HCT116 (cell line): ENCODE results near the gene FHIT.

Experiments used
- CTCF ChIP-seq, 3 experiments: fragments of 200-600 bp in 1 of 3; sonication (generic) in 1 of 3; IDR thresholded peaks in 2 of 3; conservative IDR thresholded peaks in 1 of 3; 2 replicates each; pipeline ENCODE4 v1.5.1; 2012 to 2017; ENCODE audit warnings: low read depth in 2 of 3, low read length in 2 of 3, antibody characterized with exemption in 1 of 3, borderline replicate concordance in 1 of 3, control low read depth in 1 of 3, mild to moderate bottlenecking in 1 of 3, mixed read lengths in 1 of 3, mixed run types in 1 of 3, moderate library complexity in 1 of 3; ENCODE audit not compliant: insufficient read depth in 1 of 3
- EGR1 ChIP-seq: IDR thresholded peaks from 2 replicates; pipeline ENCODE4 v1.6.1; 2012; ENCODE audit warnings: low read depth
- EZH2 ChIP-seq: fragments of 200-600 bp; sonication (generic); IDR thresholded peaks from 2 replicates; pipeline ENCODE4 v1.6.1; 2017; ENCODE audit warnings: antibody characterized with exemption, mixed run types
- POLR2AphosphoS5 ChIP-seq: IDR thresholded peaks from 2 replicates; pipeline ENCODE4 v1.6.1; 2011; ENCODE audit warnings: mild to moderate bottlenecking, low read depth, low read length, moderate library complexity
- RAD21 ChIP-seq: IDR thresholded peaks from 2 replicates; pipeline ENCODE4 v1.6.1; 2012; ENCODE audit warnings: low read depth, mild to moderate bottlenecking
- SRF ChIP-seq: IDR thresholded peaks from 2 replicates; pipeline ENCODE4 v1.6.1; 2012; ENCODE audit warnings: low read depth
- TCF7L2 ChIP-seq: IDR thresholded peaks from 2 replicates; pipeline ENCODE4 v1.7.0; 2011; ENCODE audit warnings: borderline replicate concordance, inconsistent platforms; ENCODE audit not compliant: insufficient read depth, insufficient read length; ENCODE audit errors: extremely low read depth
- ZNF274 ChIP-seq: fragments of 200-500 bp; sonication (Bioruptor generic); IDR thresholded peaks from 2 replicates; pipeline ENCODE4 v1.6.1; 2014; ENCODE audit warnings: mild to moderate bottlenecking, low read depth, low read length, inconsistent platforms
- TF ChIP-seq, protein P1 (sequence below): IDR thresholded peaks from 2 replicates; pipeline ENCODE4 v1.6.1; 2012

DNA sequence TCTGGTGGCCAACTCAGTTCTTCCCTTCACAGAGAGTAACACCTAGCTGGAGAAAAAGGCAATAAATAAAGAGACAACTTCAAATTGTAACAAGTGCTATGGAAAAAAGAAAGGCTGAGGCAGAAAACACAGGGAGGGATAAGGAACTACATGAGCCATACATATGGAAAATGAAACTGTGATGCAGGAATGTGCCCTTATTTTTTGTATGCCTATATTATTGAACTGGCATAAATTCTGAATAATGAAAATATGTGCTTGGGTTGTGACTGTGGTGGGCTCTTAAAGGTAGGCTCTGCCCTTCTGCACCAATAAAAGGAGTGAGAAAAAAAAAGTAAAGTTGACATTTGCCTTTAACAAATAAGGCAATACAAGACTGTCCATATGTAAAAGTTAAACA, 19.6 kb downstream of the FHIT start:
- TF ChIP-seq SRF (no peak), EZH2 (no peak), ZNF274 (no peak), POLR2AphosphoS5 (no peak), RAD21 (no peak), TCF7L2 (no peak), EGR1 (no peak), CTCF (IDR thresholded peaks at IDR 0.05 in 2 of 3, conservative IDR thresholded peaks at IDR 0.05 in 1 of 3; ENCODE audit: borderline replicate concordance in 1 of 3, insufficient read depth in 1 of 3, low read depth in 2 of 3, low read length in 2 of 3) (no peak)
- TF ChIP-seq, protein P1, sequence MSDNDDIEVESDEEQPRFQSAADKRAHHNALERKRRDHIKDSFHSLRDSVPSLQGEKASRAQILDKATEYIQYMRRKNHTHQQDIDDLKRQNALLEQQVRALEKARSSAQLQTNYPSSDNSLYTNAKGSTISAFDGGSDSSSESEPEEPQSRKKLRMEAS = no peak
